GM12891 (cell line): ENCODE measurements around the gene MOB3B.

Experiments
- POLR2A ChIP-seq: IDR thresholded peaks from 2 replicates; pipeline ENCODE4 v1.6.1; 2011; ENCODE audit warnings: low read depth, low read length, control low read depth
- POLR2AphosphoS5 ChIP-seq: IDR thresholded peaks from 2 replicates; pipeline ENCODE4 v1.6.1; 2011; ENCODE audit warnings: low read depth, low read length, control low read depth
- TAF1 ChIP-seq: IDR thresholded peaks from 2 replicates; pipeline ENCODE4 v1.6.1; 2011; ENCODE audit warnings: low read depth, low read length, control low read depth

DNA sequence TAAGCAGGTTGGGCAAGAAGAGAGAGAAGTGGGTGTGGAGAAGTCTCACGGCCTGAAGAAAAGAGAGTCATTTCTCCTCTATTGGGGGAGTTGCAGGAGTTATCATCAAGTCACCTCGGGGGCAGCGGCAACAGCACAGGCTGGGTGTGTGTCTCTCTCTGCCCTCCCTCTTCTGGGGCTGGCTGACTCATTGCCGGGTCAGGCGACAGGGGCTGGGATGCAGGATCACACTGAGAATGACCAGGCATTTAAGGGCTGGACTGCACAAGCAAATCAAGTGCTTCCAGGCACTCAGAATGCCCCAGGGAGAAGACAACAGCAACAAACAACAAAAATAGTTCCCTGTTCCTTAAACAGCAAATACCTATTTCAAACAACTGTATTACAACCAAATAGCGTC is 226.4 kb downstream of the MOB3B start:
- TF ChIP-seq POLR2A (no peak), POLR2AphosphoS5 (no peak), TAF1 (no peak)
